Cerebellar nuclear complex (tissue), 1 donor: ENCODE results near the gene LMAN2.
"Not testable (repeated sequence)": the region's sequence is repeated elsewhere in the genome, so short reads cannot be mapped to it uniquely, and the experiment has no call there.

Experiments
- DNase-seq, 2 experiments: peaks; one replicate each; lab custom pipeline; 2025; lab: John Stamatoyannopoulos, UW

LMAN2 gene

GRCh38 chr5:177364159-177364962 is 12.9 kb upstream of the LMAN2 start:
- no peak for DNase-seq

GRCh38 chr5:177363565-177363964 is 12.1 kb upstream of the LMAN2 start:
- DNase-seq: no peak

- DNase-seq: no peak
These were observed 11.4 kb upstream of the LMAN2 start for GRCh38 chr5:177362610-177363507.

- DNase-seq: no peak
These were observed 10.8 kb upstream of the LMAN2 start for GRCh38 chr5:177362292-177362609.

- no peak for DNase-seq
These were observed 10.2 kb upstream of the LMAN2 start for GRCh38 chr5:177361418-177362291.

GRCh38 chr5:177360740-177361139 is 9.3 kb upstream of the LMAN2 start:
- not testable (repeated sequence) for DNase-seq

GRCh38 chr5:177359860-177360259 is 8.4 kb upstream of the LMAN2 start:
- DNase-seq: no peak

- no peak for DNase-seq
These were observed 8.0 kb upstream of the LMAN2 start for GRCh38 chr5:177359451-177359851.

- no peak for DNase-seq
These were observed 6.9 kb upstream of the LMAN2 start for GRCh38 chr5:177358370-177358819.

- DNase-seq: no peak
These were observed 6.2 kb upstream of the LMAN2 start, which contains the start of gene RGS14 for GRCh38 chr5:177357459-177358351. Gene RGS14, plus strand, starts transcription at chr5:177357924. Its CDS starts 101 bp downstream, at chr5:177358025.

GRCh38 chr5:177357146-177357458 is 5.6 kb upstream of the LMAN2 start:
- no peak for DNase-seq

GRCh38 chr5:177356746-177357145 is 5.3 kb upstream of the LMAN2 start:
- DNase-seq: no peak

- no peak for DNase-seq
These were observed 4.3 kb upstream of the LMAN2 start for GRCh38 chr5:177355868-177356168.

GRCh38 chr5:177355162-177355867 is 3.8 kb upstream of the LMAN2 start:
- no peak for DNase-seq

- DNase-seq: no peak
These were observed 3.2 kb upstream of the LMAN2 start for GRCh38 chr5:177354711-177355110.

- no peak for DNase-seq
These were observed 2.8 kb upstream of the LMAN2 start for GRCh38 chr5:177354256-177354655.

- no peak for DNase-seq
These were observed 1.6 kb upstream of the LMAN2 start for GRCh38 chr5:177353093-177353492.

GRCh38 chr5:177350776-177351391 is 584 bp downstream of the LMAN2 start:
- DNase-seq: no peak

GRCh38 chr5:177349762-177350161 is 1.7 kb downstream of the LMAN2 start:
- DNase-seq: no peak

GRCh38 chr5:177349362-177349647 is 2.2 kb downstream of the LMAN2 start:
- DNase-seq: no peak
